GM04503 (cell line): ENCODE results near the gene BNC2.
"Not testable (repeated sequence)": the region's sequence is repeated elsewhere in the genome, so short reads cannot be mapped to it uniquely, and the experiment has no call there.

Experiments
- DNase-seq: peaks from one replicate; pipeline ENCODE4 v3.0.0-alpha.2; 2012; ENCODE audit warnings: low read depth

BNC2 gene

GRCh38 chr9:16500386-16500785, 370.1 kb downstream of the BNC2 start:
- no peak for DNase-seq

GRCh38 chr9:16499892-16500291, 370.6 kb downstream of the BNC2 start:
- no peak for DNase-seq

DNA sequence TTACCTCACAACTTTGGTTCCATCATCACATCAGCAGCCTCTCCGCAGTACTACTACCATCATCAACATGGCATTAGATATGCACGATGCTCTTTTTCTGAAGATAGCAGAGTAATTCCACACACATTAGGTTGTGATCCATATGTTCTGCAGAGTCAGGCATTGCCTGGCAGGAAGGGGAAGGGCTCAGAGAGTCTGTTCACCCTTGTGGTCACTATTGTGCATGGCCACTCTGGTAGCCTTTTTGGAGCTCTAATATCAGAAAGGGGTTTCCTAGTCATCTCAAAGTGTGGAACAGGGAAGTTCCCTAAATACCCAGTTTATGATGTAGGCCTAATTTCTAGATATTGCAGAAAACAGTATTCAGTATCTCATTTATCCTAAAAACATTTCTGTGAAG, 373.6 kb downstream of the BNC2 start:
- DNase-seq, result no peak

- DNase-seq, result no peak
These were observed 382.6 kb downstream of the BNC2 start for GRCh38 chr9:16487915-16488314.

DNA sequence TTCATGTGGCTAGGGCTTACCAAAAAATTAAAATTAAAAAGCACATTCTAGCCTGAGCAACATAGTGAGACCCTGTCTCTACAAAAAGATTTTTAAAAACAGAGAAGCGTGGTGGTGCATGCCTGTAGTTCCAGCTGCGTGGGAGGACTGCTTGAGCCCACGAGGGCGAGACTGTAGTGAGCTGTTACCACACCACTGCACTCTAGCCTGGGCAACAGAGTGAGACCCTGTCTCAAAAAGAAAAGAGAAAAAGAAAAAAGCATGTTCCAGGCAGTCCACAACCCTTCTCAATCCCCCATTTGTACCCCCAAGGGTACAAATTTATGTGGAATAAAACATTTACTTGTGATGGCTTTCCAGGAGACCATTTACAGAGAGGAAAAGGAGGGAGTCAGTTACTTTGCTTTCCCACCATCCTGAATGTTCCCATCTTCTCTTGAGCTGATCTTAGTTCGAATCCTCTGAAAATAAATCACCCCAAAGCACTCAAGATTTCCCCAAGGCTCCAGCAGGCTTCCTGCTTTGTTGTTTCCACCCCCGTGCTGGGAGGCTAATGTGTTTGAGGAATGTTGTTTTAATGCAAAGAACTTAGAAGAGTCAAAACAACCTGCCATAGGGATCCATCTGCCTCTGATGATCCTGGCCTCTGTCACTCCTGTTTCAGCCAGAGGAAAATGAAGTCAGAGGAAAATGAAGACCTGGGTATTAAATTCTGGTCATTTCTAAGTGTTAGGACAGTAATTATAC, 384.7 kb downstream of the BNC2 start:
- DNase-seq, result no peak

- DNase-seq, result no peak
These were observed 385.3 kb downstream of the BNC2 start for GRCh38 chr9:16485160-16485559.

DNA sequence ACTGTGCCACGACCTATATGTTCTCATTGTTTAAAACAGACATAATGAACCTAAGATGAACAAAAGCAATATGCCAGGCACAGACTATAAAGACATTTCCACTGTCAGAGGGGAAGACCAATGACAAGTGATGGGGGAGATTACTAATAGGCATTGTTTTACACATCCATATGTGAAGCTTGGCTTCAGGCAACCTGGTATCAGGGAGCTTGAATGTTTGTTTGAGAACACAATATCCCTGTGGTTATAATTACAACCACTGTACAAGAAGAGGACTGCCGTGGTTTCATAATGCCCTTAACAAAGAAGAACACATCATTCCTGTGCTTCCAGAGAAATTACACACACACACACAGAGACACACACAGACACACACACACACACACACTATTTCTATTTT, 385.7 kb downstream of the BNC2 start:
- DNase-seq, result no peak

GRCh38 chr9:16484180-16484579, 386.3 kb downstream of the BNC2 start:
- no peak for DNase-seq

GRCh38 chr9:16482764-16483163, 387.7 kb downstream of the BNC2 start:
- DNase-seq, result no peak

GRCh38 chr9:16480584-16480983, 389.9 kb downstream of the BNC2 start:
- DNase-seq, result not testable (repeated sequence)

GRCh38 chr9:16475996-16476395, 394.5 kb downstream of the BNC2 start:
- DNase-seq, result no peak

GRCh38 chr9:16475257-16475656, 395.2 kb downstream of the BNC2 start:
- DNase-seq, result no peak

DNA sequence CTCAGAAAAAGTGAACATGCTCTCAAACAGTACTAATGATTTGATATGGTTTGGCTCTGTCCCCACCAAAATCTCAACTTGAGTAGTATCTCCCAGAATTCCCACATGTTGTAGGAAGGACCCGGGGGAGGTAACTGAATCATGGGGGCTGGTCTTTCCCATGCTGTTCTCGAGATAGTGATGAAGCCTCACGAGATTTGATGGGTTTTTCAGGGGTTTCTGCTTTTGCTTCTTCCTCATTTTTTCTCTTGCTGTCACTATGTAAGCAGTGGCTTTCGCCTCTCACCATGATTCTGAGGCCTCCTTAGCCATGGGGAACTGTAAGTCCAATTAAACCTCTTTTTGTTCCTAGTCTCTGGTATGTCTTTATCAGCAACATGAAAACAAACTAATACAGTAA, 401.3 kb downstream of the BNC2 start:
- DNase-seq, result no peak

DNA sequence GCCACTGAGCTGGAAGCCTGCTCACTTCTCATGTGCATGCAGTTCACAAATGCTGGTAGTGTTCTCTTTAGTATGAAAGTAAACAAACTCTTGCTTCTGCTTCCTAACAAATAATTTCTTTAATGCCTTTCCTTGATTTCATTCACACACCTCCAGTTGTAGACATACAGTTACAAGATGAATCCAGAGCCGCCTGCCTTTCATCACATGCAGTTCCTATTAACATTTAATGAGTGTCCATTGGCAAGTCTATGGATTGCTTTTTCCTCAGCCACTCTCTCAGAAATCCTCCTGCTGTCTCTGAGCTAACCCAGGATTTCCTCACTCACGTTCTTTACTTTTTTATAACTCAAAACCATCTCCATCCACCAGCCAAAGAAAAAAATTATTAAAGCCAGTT, 408.6 kb downstream of the BNC2 start:
- DNase-seq, result no peak

DNA sequence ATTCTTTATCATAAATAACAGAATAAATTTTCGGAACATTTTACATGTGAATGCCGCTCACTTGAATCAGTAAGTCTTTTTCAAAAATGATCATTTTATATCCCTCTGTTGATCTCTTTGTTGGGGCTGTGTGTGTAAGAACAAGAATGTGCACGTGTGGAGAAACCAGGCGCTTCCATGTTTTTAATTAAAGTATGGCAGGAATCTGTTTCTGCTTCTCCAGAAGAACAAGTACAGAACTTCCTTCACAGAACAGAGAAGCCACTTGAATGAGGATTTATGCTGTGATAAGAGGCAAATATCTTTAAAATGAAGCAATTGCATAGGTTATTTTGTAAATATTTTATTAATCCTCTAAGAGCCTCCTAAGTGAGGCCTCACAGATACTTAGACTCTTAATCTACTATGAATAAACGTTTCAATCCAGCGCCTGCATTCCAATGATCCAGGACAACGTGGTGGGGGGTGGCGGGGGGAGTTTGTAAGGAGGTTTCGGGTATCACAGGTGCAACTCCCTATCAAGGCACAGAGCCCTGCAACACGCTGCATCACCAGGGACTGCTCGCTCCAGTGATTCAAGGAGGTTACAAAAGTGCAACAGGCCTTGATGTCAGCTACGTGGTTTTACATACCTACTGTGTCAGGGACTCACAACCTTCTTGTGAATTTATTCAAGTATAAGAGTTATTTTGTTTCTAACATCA, 409.2 kb downstream of the BNC2 start:
- DNase-seq, result no peak

DNA sequence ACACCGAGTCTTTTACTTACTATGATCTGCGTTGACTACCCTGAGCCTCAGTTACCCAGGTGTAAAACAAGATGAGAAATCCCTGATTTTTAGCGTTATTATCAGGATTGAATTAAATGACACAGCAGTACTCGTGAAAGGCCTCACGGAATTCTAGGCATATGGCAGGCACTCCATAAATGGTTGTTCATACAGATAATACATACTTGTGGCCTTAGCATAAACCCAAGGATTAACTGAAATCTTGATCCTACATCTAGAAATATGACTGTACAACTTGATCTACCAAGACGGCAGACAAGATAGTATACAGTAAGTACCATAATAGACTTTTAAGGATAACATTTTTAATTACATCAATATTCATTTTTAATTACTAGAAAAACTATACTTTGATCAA, 409.8 kb downstream of the BNC2 start:
- DNase-seq, result no peak

DNA sequence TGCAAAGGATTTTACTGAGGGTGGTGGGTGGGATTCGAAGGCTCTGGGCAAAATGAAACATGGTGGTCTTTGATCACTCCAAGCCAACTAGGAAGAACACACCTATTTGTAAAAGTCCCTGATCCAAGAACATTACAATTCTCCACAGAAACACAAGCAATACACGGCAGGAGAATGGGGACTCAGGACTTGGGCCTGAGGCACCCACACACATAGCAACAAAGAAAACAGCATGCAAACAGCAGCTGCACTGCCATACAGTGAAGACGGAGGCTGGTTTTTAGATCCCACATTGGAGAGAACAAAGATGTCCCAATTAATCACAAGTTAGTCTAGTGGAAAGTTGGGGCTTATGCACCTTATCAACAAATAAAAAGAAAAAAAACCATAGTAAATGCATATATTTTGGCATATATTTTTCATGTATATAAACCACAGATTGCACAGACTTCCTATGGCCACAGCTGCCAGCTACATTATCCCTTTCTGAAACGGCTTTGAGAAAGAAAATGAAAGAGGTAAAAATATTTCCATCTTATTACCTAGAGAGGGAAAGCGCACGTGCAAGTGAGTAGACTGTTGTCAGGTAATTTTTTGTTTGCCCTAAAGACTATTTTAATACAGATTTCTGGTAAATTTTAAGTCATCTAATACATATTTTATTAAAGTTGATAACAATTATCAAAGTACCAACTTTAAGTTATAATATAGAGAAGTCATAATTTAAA, 410.9 kb downstream of the BNC2 start:
- no peak for DNase-seq

DNA sequence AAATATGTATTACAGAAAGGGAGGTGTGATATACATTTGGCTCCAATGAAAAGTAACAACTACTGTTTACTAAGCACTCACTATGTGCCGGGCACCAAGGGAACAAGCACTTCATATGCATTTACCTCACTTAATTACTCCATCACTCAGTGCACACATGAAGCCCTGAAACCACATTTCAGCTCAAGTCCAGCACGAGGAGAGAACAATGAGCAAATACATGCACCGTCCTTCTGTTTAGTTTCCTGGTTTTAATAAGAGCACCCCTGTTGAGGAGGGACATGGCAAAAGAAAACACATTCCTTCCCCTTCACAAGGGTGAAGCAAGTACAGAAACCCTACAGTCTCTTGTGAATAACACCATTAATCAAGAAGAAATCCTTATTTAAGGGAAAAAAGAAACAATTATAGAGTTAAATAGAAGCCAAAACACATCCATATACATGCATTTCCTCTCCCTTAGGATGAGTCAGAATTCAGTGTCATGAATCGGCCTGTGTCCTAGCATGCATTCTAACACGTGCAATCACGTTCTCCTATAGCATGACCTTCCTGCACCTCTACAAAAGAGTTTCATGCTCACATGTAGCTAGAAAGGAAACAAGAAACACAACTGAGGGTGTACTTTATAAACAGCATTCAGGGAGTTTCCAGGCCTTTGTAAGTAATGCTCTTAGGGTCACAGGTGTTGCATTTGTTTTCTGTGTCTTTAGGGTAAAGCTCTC, 411.6 kb downstream of the BNC2 start:
- no peak for DNase-seq

- no peak for DNase-seq
These were observed 414.6 kb downstream of the BNC2 start for GRCh38 chr9:16455842-16456241.

- no peak for DNase-seq
These were observed 417.1 kb downstream of the BNC2 start for GRCh38 chr9:16453390-16453789.

GRCh38 chr9:16450578-16450977, 419.9 kb downstream of the BNC2 start:
- DNase-seq, result no peak

GRCh38 chr9:16450043-16450442, 420.4 kb downstream of the BNC2 start:
- DNase-seq, result no peak
